Bronchial epithelial cell (primary cell): ENCODE data around the gene SPHK1. TPM values are rescaled to one million over a fixed set of nuclear protein-coding genes. Genes with fewer than 3 reads are reported as not detected.

ENCODE experiments used
- DNase-seq: peaks from one replicate; pipeline ENCODE4 v3.0.0-alpha.2; 2010; ENCODE audit warnings: low read depth
- FAIRE-seq: peaks from 2 replicates; lab custom pipeline; 2011; peaks lifted over from hg19 to GRCh38; lab: Jason Lieb, UNC
- H3K27me3 ChIP-seq: 2 replicates; pipeline ENCODE4 v1.5.1; 2011; ENCODE audit warnings: low read length; ENCODE audit not compliant: control insufficient read depth, insufficient read depth
- H3K36me3 ChIP-seq: 2 replicates; pipeline ENCODE4 v1.5.1; 2011; ENCODE audit warnings: low read length; ENCODE audit not compliant: control insufficient read depth, insufficient read depth
- H3K4me3 ChIP-seq: 2 replicates; pipeline ENCODE4 v1.5.1; 2011; ENCODE audit warnings: mild to moderate bottlenecking, low read depth, low read length, control low read depth
- CTCF ChIP-seq: IDR thresholded peaks from 2 replicates; pipeline ENCODE4 v1.5.1; 2011; ENCODE audit warnings: mild to moderate bottlenecking, moderate library complexity, low read length, control low read depth, inconsistent platforms; ENCODE audit not compliant: insufficient read depth, severe bottlenecking
- total RNA-seq: library from RNA; depleted of rRNA; stranded (reverse); fragments of >200 nt; gene quantifications from 2 replicates; pipeline ENCODE4 v1.2.1, GENCODE V29; 2014

Gene SPHK1
- total RNA-seq, 1 donor from 2014 or later, result 76.1 TPM

DNA sequence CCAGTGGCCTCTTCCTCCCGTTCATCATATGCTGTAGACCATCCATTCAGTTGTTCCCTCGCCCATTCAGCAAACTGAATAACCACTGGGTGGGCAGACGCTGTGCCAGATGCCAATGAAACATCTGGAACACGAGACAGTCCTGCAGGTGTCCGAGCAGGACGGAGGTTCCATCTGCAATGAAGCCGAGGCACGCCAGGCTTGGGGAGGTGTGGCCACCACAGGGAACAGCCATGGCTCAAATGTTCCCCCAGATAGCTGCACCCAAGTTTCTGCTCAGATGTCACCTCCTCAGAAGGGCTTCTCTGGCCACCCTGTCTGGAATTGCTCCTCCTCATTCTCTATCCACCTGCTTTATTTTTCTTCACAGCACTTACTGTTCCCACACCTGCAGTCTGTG, 38.0 kb downstream of the SPHK1 start:
- DNase-seq (no peak), FAIRE-seq (no peak)
- Histone ChIP-seq H3K36me3 (peaks cover 2% of the 10 kb centered on the region), H3K4me3 (no peak overlapping the region), H3K27me3 (no peaks in the 10 kb centered on the region)
- no peak for TF ChIP-seq CTCF

DNA sequence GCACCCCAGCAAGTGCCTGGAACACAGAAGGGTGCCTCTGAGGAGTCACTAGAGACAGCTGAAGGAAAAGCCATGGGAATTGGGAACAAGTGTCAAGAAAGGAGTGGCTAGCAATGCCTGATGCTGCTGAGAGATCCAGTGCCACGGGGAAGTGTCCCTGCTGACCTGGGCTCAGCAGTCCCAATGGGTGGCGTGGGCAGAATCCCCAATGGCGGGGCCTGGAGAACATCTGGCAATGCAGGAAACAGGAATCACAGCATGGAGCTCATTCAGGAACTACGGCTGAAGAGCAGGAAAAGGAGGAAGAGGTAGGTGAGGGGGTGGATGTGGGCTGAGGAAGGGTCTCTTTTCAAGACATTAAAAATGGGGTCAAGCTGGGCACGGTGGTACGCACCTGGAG, 38.5 kb downstream of the SPHK1 start:
- DNase-seq (no peak), FAIRE-seq (no peak)
- Histone ChIP-seq H3K4me3 (no peak overlapping the region), H3K27me3 (no peaks in the 10 kb centered on the region), H3K36me3 (peaks cover 2% of the 10 kb centered on the region)
- TF ChIP-seq CTCF, result no peak

DNA sequence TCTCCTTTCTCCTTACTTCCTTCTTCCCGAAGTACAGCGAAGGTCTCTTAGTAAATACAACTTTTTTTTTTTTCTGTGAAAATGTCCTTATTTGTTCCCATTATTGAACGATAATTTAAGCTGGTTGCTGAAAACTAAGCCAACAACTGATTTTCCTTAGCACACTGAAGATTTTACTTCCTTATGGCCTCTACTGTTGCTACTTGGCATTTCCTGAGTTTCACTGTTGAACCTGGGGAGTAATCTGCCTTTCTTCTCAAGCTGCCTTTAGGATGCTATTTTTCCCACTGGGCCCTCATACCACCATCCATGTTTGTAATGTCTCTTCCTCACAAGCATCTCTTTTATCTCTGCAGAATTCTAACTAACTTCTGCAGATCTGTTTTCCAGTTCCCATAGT, 42.4 kb downstream of the SPHK1 start:
- TF ChIP-seq CTCF, result no peak
- no peak for FAIRE-seq
- DNase-seq, result no peak
- no peak overlapping the region for H3K4me3 ChIP-seq
- no peaks in the 10 kb centered on the region for H3K27me3 ChIP-seq
- H3K36me3 ChIP-seq, result peaks cover 2% of the 10 kb centered on the region

DNA sequence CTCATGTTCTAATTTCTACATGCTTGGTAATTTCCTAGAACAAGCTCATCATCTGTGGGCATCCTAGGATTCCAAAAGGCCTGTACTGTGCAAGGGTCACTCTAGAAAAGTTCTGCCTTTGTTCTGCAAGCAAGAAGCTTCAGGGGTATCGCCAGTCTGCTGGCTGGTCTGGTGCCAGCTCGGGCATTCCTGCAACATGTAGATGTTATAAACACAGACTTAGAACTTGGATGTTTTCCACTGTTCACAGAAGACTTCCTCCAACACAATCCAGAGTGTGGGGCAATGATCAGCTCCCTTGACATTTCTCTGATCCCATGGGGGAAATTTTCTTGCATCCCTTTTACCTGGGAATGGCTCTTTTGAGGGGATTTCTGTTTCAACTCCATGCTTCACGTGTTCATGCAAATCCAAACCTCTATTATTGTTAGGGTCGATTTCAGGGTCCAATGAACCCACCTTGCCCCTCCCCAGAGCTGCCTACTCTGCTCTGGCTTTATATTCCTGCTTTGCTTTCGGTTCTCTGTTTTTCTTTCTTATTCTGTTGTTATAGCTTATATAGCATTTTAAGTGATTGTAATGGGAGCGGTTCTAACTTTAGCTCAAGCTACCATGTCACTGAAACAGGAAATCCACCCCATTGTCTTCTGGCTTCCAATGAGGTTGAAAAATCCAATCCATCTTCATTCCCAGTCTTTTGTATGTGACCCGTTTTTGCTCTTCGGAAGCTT, 43.3 kb downstream of the SPHK1 start:
- peaks cover 2% of the 10 kb centered on the region for H3K36me3 ChIP-seq
- no peak for TF ChIP-seq CTCF
- no peak overlapping the region for H3K4me3 ChIP-seq
- no peaks in the 10 kb centered on the region for H3K27me3 ChIP-seq
- FAIRE-seq (no peak), DNase-seq (no peak)

GRCh38 chr17:76428511-76428910, 44.1 kb downstream of the SPHK1 start:
- no peak for FAIRE-seq
- Histone ChIP-seq H3K36me3 (no peaks in the 10 kb centered on the region), H3K27me3 (no peaks in the 10 kb centered on the region), H3K4me3 (no peak overlapping the region)
- no peak for DNase-seq
- no peak for TF ChIP-seq CTCF

GRCh38 chr17:76431509-76431908, 47.1 kb downstream of the SPHK1 start:
- no peak overlapping the region for H3K4me3 ChIP-seq
- no peak for DNase-seq
- no peak for TF ChIP-seq CTCF
- H3K36me3 ChIP-seq, result no peaks in the 10 kb centered on the region
- no peaks in the 10 kb centered on the region for H3K27me3 ChIP-seq
- no peak for FAIRE-seq
